Measurements from ENCODE around the gene CMIP.

CMIP gene

DNA sequence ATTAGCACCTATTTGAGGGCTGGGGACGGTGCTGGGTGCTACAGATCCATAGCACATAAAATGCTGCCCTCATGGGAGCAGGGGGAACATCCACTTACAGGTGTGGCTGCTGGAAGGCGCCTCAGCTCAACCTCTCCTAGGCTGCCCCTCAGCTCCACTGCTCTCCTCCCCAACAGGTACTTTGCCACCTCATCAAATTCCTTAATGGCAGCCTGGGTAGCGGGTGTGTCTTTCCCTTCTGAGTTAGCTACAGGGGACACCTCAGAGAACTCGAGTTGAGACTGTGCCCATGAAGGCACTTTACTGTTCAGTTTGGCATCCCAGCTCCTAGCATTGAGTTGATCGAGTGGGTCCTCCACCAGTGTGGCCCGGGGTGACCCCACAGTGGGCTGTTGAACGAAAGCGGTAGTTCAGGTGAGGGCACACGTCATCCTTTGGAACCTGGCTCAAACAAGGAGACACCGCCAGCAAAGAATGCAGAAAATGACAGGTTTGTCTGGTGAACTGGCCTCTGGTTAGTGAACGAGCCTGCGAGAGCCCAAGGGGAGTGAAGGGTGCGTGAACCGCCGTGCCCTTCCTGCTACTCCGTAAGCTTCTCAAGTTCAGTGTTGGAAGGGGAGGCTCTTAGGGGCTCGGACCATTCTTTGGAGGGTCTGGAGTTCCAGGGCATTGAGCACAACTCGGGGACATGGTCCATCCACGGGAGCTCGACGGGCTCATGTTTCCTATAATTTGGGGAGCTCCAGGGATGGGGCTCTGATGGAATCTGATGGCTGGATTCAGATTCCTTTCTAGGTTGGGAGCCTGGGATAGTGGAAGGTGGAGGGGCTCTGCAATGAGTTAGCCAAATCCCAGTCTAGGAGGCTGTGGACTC is 3.5 kb upstream of the CMIP start:
- TF ChIP-seq, protein P1, sequence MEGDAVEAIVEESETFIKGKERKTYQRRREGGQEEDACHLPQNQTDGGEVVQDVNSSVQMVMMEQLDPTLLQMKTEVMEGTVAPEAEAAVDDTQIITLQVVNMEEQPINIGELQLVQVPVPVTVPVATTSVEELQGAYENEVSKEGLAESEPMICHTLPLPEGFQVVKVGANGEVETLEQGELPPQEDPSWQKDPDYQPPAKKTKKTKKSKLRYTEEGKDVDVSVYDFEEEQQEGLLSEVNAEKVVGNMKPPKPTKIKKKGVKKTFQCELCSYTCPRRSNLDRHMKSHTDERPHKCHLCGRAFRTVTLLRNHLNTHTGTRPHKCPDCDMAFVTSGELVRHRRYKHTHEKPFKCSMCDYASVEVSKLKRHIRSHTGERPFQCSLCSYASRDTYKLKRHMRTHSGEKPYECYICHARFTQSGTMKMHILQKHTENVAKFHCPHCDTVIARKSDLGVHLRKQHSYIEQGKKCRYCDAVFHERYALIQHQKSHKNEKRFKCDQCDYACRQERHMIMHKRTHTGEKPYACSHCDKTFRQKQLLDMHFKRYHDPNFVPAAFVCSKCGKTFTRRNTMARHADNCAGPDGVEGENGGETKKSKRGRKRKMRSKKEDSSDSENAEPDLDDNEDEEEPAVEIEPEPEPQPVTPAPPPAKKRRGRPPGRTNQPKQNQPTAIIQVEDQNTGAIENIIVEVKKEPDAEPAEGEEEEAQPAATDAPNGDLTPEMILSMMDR (IDR thresholded peaks at IDR 0.05): no peak

DNA sequence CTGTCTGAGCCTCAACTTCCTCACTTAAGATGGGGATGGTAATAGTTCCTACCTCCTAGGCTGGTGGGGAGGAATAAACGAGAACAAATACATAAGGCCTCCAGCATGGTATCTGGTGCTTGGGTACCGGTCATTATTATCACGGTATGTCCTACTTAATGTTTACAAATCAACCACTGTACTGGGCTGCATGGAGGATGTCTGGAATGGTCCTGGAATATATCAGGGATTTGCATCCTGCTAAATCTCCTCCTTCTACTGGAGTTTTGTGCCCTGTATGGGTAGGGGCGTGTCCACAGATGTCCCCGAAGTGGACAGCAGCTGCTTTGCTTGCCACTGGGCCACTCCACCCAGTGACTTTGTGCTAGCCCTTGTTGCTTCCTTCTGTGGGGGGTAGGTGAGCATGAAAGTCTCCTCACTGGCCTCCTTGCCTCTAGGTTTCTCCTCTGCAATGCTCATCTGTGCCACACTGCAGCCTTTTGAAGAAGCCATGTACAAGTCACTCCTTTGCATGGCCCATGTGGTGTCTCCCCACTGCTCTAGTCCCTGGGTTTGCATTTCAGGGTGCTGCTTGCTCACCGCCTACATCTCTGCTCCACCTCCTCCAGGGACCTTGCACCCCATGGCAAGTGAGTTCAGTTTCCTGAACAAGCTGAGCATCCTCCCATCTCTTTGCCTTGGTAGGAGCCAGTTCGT is 2.2 kb upstream of the CMIP start:
- TF ChIP-seq, protein P1 (IDR thresholded peaks at IDR 0.05): no peak

DNA sequence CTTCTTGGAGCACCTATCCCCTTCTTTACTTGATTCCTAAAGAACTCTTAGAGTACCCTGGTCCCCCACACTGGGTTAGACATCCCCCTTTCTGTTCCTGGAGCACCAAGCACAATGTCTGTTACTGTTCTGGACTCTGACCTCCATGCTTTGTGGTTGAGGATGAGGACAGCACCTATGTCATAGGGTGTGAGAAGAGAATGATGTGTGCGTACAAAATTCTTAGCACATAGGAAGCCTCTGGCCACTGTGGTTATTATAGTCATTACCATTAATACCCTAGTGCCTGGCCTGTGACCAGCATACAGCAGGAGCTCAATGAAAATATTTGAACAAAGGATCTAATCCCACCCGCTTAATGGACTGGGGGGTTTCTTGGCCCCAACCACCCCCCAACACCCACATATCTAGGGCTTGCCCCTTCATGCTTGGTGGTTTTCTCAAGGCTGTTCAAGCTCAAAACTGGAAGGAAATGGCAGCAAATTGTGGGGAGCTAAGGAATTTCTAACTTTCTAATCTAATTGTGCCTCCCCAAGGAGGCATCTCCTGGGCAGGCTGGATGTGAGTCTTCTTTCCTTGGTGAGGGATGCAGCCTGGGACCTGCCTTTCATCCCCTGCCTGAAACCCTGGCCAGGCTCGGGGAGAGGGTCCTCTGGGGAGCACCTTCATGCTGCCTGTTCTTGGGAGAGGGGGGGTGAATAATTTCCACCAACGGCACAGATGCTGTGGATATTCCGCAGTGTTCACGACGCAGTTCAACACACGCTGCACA is 1.5 kb upstream of the CMIP start:
- TF ChIP-seq, protein P1 (IDR thresholded peaks at IDR 0.05): no peak

DNA sequence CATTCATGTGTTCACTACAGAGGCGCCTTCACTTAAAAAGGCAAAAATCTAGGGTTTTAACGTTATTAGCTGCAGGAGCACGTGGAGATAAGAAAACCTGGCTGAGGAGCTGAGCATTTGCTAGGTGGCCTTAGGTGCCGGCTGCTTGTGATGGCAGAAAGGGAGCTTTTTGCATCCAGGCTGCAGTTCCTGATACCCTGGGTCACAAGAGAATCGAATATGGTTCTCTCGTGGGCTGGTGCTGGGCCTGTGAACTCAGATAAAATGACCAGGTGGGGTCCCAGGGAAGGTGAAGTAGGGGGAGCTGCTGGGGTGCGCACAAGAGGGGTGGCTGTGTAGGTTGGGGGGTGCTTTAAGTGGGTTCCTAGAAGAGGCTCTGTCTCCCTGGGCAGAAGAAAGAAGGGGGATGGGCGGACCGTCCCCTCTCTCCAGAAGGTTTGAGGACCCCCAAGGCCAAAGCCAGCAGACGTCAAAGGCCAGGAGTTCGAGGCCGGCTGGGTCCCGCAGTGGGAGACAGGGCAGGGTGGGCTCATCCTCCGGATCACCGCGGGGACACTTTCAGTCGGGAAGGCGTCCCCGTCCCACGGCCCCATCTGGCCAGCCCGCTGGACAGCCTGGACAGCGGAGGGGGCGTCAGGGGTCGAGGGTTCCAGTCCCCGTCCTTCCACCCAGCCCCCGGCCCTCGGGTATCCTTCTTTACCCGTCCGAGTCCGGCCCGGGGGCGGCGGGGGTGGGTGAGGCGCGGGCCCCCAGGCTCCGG is 740 bp upstream of the CMIP start:
- TF ChIP-seq, protein P1 (IDR thresholded peaks at IDR 0.05): no peak

DNA sequence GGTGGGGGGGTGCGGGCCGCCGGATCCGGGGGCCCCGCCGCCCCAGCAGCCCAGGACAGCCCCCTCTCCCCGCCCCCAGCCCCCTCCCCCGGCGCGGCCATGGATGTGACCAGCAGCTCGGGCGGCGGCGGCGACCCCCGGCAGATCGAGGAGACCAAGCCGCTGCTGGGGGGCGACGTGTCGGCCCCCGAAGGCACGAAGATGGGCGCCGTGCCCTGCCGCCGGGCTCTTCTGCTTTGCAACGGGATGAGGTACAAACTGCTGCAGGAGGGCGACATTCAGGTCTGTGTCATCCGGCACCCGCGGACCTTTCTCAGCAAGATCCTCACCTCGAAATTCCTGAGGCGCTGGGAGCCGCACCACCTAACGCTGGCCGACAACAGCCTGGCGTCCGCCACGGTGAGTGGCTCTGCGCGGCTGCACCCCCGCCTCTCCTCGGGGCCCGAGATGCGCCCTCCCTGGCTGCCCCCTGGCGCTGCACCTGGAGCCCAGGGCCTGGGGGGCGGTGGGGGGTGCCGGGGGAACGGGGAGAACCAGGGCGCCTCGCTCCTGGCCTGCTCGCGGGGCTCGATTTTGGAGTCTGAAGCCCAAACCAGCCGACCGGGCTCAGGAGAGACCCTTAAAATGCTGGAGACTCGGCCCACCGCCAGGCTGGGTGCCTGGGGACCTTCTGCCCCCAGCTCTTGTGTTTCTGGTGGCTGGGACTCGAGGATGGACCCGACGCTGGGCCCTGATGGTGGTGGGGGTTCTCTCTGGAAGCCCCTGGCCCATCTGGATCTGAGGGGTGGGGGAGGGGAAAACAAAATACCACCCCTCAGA is 744 bp downstream of the CMIP start:
- TF ChIP-seq, protein P1 (IDR thresholded peaks at IDR 0.05): peak; percentile 37

DNA sequence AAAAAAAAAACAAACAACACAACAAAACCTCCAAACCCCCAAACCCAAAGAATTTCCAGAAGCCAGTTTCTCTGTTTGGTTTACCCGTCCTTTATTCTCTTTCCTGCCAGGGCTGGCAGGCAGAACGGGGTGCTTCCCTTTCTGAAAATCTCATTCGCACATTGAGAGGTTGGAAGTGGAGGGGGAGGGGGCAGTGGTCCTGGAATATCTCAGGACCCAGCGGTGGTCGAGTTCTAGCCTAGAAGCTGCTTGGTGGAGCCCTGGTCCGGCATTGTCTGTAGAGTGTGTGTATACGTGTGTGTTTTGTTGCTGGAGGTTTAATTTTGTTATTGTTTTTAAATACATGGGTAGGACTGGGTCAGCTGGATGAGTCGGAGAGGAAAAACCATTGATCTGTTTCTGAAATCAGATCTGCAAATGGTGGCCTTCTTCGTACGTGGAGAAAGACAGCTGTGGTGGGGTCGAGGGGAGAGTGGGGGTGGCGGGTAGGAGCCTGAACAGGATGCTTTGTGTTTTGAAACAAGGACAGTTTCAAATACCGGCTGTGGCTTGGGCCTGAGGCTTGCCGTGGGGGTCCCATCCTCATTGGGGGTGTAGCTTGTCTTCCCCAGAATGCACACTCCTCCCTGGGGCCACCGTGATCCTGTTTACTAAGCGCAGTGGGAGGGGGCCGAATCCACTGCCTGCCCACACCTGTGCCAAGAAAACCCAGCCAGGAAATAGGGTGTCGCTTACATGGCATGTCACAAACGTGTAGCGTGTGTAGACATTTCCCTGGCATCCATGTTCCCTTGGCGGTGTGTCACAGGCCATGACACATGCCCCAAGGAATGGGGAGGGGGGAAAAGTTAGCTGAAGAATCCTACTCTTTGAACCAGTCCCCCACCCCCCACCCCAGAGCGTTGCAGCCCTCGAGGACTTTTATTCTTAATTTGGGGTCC is 1.6 kb downstream of the CMIP start:
- TF ChIP-seq, protein P1 (IDR thresholded peaks at IDR 0.05): no peak

Measured in LNCAP (cell line).